ENCODE results near the gene ATF3. TPM values are rescaled to one million over a fixed set of nuclear protein-coding genes. Genes with fewer than 3 reads are reported as not detected.

Gene ATF3
- total and polyA plus RNA-seq, 2 of the 4 experiments (the other 2 are of a cell fraction), result 9.9 to 12.3 TPM

GRCh38 chr1:212634252-212634651, 25.7 kb downstream of the ATF3 start:
- Histone ChIP-seq H2BK120ac (ENCODE audit: low read depth, low read length) (no peak overlapping the region), H2BK15ac (ENCODE audit: low read depth, low read length) (no peak overlapping the region), H4K5ac (ENCODE audit: low read depth, low read length) (no peak overlapping the region), H3K27me3 (ENCODE audit: control insufficient read depth, insufficient read depth, low read length) (no peaks in the 10 kb centered on the region), H3K4me2 (ENCODE audit: low read depth, low read length) (no peak overlapping the region), H2BK5ac (ENCODE audit: low read depth, low read length, poor library complexity, severe bottlenecking) (no peak overlapping the region), H3K23ac (ENCODE audit: low read depth, low read length) (no peak overlapping the region), H2BK20ac (ENCODE audit: low read depth, low read length) (no peak overlapping the region), H3K4me1 (ENCODE audit: control insufficient read depth, insufficient read depth, low read length) (peaks cover 31% of the 10 kb centered on the region), H3K4me3 (ENCODE audit: insufficient read depth, low read depth, low read length) (no peak overlapping the region), H4K91ac (ENCODE audit: insufficient read depth, low read depth, low read length) (no peak overlapping the region), H3K27ac (ENCODE audit: insufficient read depth, low read length) (no peak overlapping the region), H3K14ac (replicated peaks; ENCODE audit: low read depth, low read length) (no peak overlapping the region), H4K8ac (ENCODE audit: low read depth in 2 of 2, low read length in 2 of 2) (no peak overlapping the region), H2AK9ac (replicated peaks; ENCODE audit: low read depth, low read length, poor library complexity) (no peak overlapping the region), H2AK5ac (ENCODE audit: low read depth, low read length) (peak overlapping the region; percentile 35), H3K79me1 (ENCODE audit: low read depth in 1 of 2, low read length in 2 of 2) (peaks cover 0 to 4% of the 10 kb centered on the region in 2 experiments; a peak in 1 of 4 replicates), H3K9ac (ENCODE audit: low read depth, low read length) (no peak overlapping the region), H3K9me3 (ENCODE audit: control insufficient read depth, insufficient read depth, low read length) (peaks cover 3% of the 10 kb centered on the region; the same call in 1 of the 2 replicates), H3K18ac (ENCODE audit: low read depth, low read length) (no peak overlapping the region), H3K36me3 (ENCODE audit: control insufficient read depth, insufficient read depth, low read length) (no peaks in the 10 kb centered on the region), H4K20me1 (ENCODE audit: insufficient read depth, low read length) (peaks cover 3% of the 10 kb centered on the region; the same call in 1 of the 2 replicates), H2AFZ (replicated peaks; ENCODE audit: low read length, poor library complexity) (no peak overlapping the region), H3K4ac (ENCODE audit: low read depth, low read length) (no peak overlapping the region), H3K9me1 (ENCODE audit: insufficient read depth, low read length) (peaks cover 25% of the 10 kb centered on the region), H3K56ac (ENCODE audit: extremely low read depth, insufficient read depth, low read length) (no peak overlapping the region)
- TF ChIP-seq BHLHE40 (IDR thresholded peaks at IDR 0.05; ENCODE audit: low read depth, low read length) (no peak), MAZ (IDR thresholded peaks at IDR 0.05; ENCODE audit: borderline replicate concordance, low read depth, low read length) (no peak), FOS (IDR thresholded peaks at IDR 0.05; ENCODE audit: low read depth, low read length) (no peak), NFE2L2 (IDR thresholded peaks at IDR 0.05; ENCODE audit: low read depth, low read length) (no peak), POLR2A (IDR thresholded peaks at IDR 0.05; ENCODE audit: low read depth, low read length) (no peak), RCOR1 (IDR thresholded peaks at IDR 0.05; ENCODE audit: insufficient replicate concordance, low read length) (no peak), MXI1 (IDR thresholded peaks at IDR 0.05; ENCODE audit: borderline replicate concordance, low read depth, low read length) (no peak), SMC3 (IDR thresholded peaks at IDR 0.05; ENCODE audit: low read depth, low read length) (no peak), MAFK (IDR thresholded peaks at IDR 0.05; ENCODE audit: low read depth, low read length) (no peak), CEBPB (IDR thresholded peaks at IDR 0.05; ENCODE audit: low read depth, low read length) (no peak), RFX5 (IDR thresholded peaks at IDR 0.05; ENCODE audit: low read depth, low read length) (no peak), RAD21 (IDR thresholded peaks at IDR 0.05; ENCODE audit: low read length) (no peak), CHD1 (IDR thresholded peaks at IDR 0.05; ENCODE audit: low read depth, low read length) (no peak)
- TF ChIP-seq, protein P1, sequence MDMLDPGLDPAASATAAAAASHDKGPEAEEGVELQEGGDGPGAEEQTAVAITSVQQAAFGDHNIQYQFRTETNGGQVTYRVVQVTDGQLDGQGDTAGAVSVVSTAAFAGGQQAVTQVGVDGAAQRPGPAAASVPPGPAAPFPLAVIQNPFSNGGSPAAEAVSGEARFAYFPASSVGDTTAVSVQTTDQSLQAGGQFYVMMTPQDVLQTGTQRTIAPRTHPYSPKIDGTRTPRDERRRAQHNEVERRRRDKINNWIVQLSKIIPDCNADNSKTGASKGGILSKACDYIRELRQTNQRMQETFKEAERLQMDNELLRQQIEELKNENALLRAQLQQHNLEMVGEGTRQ (IDR thresholded peaks at IDR 0.05; ENCODE audit: low read depth, low read length), result no peak
- TF ChIP-seq, protein P2, sequence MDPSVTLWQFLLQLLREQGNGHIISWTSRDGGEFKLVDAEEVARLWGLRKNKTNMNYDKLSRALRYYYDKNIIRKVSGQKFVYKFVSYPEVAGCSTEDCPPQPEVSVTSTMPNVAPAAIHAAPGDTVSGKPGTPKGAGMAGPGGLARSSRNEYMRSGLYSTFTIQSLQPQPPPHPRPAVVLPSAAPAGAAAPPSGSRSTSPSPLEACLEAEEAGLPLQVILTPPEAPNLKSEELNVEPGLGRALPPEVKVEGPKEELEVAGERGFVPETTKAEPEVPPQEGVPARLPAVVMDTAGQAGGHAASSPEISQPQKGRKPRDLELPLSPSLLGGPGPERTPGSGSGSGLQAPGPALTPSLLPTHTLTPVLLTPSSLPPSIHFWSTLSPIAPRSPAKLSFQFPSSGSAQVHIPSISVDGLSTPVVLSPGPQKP (IDR thresholded peaks at IDR 0.05; ENCODE audit: borderline replicate concordance, low read depth, low read length), result no peak
- TF ChIP-seq, protein P3, sequence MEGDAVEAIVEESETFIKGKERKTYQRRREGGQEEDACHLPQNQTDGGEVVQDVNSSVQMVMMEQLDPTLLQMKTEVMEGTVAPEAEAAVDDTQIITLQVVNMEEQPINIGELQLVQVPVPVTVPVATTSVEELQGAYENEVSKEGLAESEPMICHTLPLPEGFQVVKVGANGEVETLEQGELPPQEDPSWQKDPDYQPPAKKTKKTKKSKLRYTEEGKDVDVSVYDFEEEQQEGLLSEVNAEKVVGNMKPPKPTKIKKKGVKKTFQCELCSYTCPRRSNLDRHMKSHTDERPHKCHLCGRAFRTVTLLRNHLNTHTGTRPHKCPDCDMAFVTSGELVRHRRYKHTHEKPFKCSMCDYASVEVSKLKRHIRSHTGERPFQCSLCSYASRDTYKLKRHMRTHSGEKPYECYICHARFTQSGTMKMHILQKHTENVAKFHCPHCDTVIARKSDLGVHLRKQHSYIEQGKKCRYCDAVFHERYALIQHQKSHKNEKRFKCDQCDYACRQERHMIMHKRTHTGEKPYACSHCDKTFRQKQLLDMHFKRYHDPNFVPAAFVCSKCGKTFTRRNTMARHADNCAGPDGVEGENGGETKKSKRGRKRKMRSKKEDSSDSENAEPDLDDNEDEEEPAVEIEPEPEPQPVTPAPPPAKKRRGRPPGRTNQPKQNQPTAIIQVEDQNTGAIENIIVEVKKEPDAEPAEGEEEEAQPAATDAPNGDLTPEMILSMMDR (conservative IDR thresholded peaks at IDR 0.05; ENCODE audit: low read depth, low read length), result no peak
- ATAC-seq (ENCODE audit: low read depth) (no peak), DNase-seq (no peak)
- no TSS peak for BruUV-seq (replicated peaks)
- CTCF ChIA-PET, result interaction anchor here (0.7 kb wide), 1 partner anchor 94 kb away, joined by 3 read pairs; no protein-coding TSS in a partner anchor
- no CpG with 5 or more reads among the region's 2 CpGs for WGBS, 2 experiments (ENCODE audit: extremely low coverage in 2 of 2, insufficient read length in 1 of 2)
- in situ Hi-C loops (cut with MboI; ENCODE audit: low sequenced_read_pairs), result no loop called here
- dilution Hi-C loops (cut with HindIII; ENCODE audit: low sequenced_read_pairs, unreplicated experiment), result no loop called here
- intact Hi-C loops (cut with micrococcal nuclease), result loop anchor here (2.0 kb wide), 1 partner anchor 31 kb away; no protein-coding TSS in a partner anchor
- POLR2A ChIA-PET (ENCODE audit: unreplicated experiment), result interaction anchor here (0.5 kb wide), 1 partner anchor 987 kb away, joined by 3 read pairs; no protein-coding TSS in a partner anchor
